ENCODE results near the gene TCEA2.

TCEA2 gene

GRCh38 chr20:64119301-64119680 lies 56.3 kb downstream of the TCEA2 start:
- no peak for TF ChIP-seq CTCF (IDR thresholded peaks at IDR 0.05; ENCODE audit: low read depth, low read length)
- no peak for DNase-seq (ENCODE audit: extremely low read depth, low read depth)

GRCh38 chr20:64119681-64120341 lies 56.8 kb downstream of the TCEA2 start:
- DNase-seq (ENCODE audit: extremely low read depth, low read depth) = no peak
- no peak for TF ChIP-seq CTCF (IDR thresholded peaks at IDR 0.05; ENCODE audit: low read depth, low read length)

- no peak for DNase-seq (ENCODE audit: extremely low read depth, low read depth)
- TF ChIP-seq CTCF (IDR thresholded peaks at IDR 0.05; ENCODE audit: low read depth, low read length) = no peak
Observed at GRCh38 chr20:64121586-64121985, 58.6 kb downstream of the TCEA2 start.
